Measurements from ENCODE around the gene SHISA8.

DNA sequence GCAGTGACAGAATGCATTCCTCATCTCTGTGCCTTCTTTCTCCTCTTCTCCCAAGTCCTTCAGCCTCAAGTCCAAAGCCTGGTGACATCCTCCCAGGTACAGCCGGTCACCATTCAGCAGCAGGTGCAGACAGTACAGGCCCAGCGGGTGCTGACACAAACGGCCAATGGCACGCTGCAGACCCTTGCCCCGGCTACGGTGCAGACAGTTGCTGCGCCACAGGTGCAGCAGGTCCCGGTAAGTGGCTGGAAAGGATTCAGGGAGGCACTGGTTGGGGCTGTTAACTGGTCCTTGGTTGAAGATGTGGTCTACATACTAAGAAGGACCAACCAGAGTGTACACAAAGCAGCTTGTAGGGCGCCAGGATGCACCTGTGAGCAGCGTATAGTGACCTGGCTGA is 46.3 kb downstream of the SHISA8 start:
- TF ChIP-seq POLR2A (IDR thresholded peaks at IDR 0.05; ENCODE audit: low read depth, low read length), result no peak
- TF ChIP-seq STAT1 (conservative IDR thresholded peaks at IDR 0.05), result no peak
- no peak for TF ChIP-seq CREM (IDR thresholded peaks at IDR 0.05; ENCODE audit: low read depth)
